T-helper 2 cell treated with Interferon-gamma antibody and Interleukin-4, amounts not matched to agents 5 μg/mL and 100 μg/mL, for 36 hours (primary cell): ENCODE measurements around the gene ZNF830.
"Not testable (repeated sequence)": the region's sequence is repeated elsewhere in the genome, so short reads cannot be mapped to it uniquely, and the experiment has no call there.

ENCODE experiments used
- DNase-seq: peaks from one replicate; pipeline ENCODE4 v3.0.0; 2021; ENCODE audit warnings: low spot score
- H3K27ac Mint-ChIP-seq: one replicate; pipeline ENCODE4 v1.8.0; 2021; ENCODE audit warnings: mild to moderate bottlenecking, mixed read lengths
- H3K27me3 Mint-ChIP-seq: one replicate; pipeline ENCODE4 v1.8.0; 2021; ENCODE audit warnings: low read depth, mixed read lengths
- H3K36me3 Mint-ChIP-seq: one replicate; pipeline ENCODE4 v1.8.0; 2021; ENCODE audit warnings: low read depth, mixed read lengths
- H3K4me1 Mint-ChIP-seq: one replicate; pipeline ENCODE4 v1.8.0; 2021; ENCODE audit warnings: low read depth, mixed read lengths
- H3K4me3 Mint-ChIP-seq: one replicate; pipeline ENCODE4 v1.8.0; 2022; ENCODE audit warnings: mild to moderate bottlenecking, moderate library complexity, mixed read lengths
- H3K9me3 Mint-ChIP-seq: one replicate; pipeline ENCODE4 v1.8.0; 2021; ENCODE audit warnings: mixed read lengths

Gene ZNF830

DNA sequence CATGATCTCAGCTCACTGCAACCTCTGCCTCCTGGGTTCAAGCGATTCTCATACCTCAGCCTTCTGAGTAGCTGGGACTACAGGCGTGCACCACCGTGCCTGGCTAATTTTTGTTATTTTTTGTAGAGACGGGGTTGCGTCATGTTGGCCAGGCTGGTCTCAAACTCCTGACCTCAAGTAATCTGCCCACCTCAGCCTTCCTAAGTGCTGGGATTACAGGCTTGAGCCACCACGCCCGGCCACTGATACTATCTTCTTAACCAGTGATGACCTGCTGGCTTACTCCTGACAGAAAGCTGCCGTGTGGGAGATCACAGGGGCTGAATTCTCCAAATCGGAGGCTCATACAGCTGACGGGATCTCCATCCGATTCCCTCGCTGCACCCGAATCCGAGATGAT lies 39.6 kb downstream of the ZNF830 start:
- H3K4me3 Mint-ChIP-seq, H3K27ac Mint-ChIP-seq, DNase-seq, H3K27me3 Mint-ChIP-seq, H3K9me3 Mint-ChIP-seq, H3K4me1 Mint-ChIP-seq: not testable (repeated sequence)
- peaks cover 40% of the 10 kb centered on the region for H3K36me3 Mint-ChIP-seq

DNA sequence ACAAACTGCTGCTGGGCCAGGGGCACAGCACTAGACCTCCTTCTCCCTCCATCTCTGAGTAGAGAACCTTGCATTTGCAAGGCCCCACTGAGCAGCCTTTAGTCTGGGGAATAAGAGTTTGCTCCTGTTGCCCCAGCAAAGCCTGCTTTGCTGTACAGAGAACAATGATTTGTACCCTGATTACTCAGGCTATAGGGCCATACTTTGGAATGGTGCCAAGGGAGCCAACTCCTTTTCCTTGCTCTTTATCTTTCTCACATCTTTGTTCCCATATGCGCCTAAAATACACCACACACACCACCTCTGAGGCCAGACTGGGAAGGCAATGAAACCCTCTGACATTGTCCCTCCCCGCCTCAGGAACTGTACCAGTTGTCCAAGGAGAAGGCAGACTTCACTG lies 40.2 kb downstream of the ZNF830 start:
- DNase-seq, result no peak
- Mint-ChIP-seq H3K4me3 (no peak overlapping the region), H3K27ac (peak overlapping the region; percentile 4), H3K27me3 (no peaks in the 10 kb centered on the region), H3K36me3 (peaks cover 40% of the 10 kb centered on the region), H3K9me3 (no peaks in the 10 kb centered on the region), H3K4me1 (peaks cover 5% of the 10 kb centered on the region)

DNA sequence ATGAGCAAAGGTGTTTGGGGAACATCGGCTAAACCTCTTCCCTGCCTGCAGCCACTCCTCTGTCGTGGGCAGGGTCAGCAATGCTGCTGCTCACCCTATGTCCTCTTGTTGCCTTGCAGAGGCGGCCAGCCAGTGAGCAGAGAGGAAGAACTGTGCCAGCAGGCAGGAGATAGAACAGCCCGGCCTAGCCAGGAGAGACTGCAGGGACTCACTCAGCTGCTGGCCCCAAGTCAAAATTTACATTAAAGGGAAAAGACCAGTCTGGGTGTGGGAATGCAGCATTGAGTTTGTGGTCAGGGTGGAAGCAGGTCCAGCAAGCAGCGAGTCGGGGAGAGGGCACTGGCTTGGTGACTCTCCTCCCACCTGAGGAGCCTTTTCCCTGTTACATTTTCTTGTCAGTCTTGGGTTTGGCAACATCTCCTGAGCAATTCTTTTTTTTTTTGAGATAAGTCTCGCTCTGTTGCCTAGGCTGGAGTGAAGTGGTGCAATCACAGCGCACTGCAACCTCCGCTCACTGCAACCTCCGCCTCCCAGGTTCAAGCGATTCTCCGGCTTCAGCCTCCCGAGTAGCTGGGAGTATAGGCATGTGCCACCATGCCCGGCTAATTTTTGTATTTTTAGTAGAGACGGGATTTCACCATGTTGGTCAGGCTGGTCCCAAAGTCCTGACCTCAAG lies 41.7 kb downstream of the ZNF830 start:
- Mint-ChIP-seq H3K36me3 (peaks cover 41% of the 10 kb centered on the region), H3K27me3 (no peaks in the 10 kb centered on the region), H3K9me3 (no peaks in the 10 kb centered on the region), H3K27ac (no peak overlapping the region), H3K4me3 (no peak overlapping the region), H3K4me1 (peaks cover 4% of the 10 kb centered on the region)
- DNase-seq, result no peak

DNA sequence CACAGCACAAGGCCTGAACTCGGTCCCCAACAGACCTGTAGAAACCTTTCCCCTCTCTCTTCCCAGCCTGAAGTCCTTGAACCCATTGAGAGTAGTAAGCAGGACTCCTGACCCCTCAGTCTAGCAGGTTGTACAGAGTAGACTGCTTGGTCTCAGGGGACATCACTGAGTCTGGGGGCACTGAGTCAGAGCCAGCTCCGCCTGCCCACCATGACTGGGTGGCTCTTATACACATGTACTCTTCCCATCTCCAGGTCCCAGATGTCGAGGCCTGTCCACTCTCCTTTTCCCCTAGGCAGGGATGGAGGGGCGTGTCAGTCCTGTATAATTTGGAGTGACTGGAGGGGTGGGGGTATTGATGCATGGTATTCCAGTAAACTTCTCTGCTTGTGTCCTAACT lies 42.4 kb downstream of the ZNF830 start:
- Mint-ChIP-seq H3K27ac (no peak overlapping the region), H3K4me1 (no peaks in the 10 kb centered on the region), H3K4me3 (no peak overlapping the region), H3K36me3 (peaks cover 36% of the 10 kb centered on the region), H3K27me3 (no peaks in the 10 kb centered on the region), H3K9me3 (no peaks in the 10 kb centered on the region)
- DNase-seq, result no peak

DNA sequence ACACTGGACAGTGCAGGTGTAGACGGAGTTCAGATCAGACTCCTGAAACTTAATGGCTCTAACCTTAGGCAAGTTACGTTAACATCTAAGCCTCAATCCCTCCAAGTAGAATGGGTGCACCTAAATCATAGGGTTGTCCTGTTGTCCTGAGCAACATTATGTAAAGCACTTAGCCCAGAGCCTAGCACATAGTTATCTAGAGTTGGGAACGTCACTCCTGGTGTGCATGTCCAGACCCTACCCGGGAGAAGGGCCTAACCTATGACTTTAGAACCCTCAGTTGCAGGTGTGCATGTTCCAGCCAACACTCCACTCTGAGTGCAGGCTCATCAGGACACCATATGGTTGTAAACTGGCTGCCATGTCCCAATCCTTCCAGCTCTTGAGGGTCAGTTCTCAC lies 45.0 kb downstream of the ZNF830 start:
- no peaks in the 10 kb centered on the region for H3K27me3 Mint-ChIP-seq
- H3K4me3 Mint-ChIP-seq, result no peak overlapping the region
- no peak overlapping the region for H3K27ac Mint-ChIP-seq
- H3K4me1 Mint-ChIP-seq, result no peaks in the 10 kb centered on the region
- no peak for DNase-seq
- H3K36me3 Mint-ChIP-seq, result peaks cover 39% of the 10 kb centered on the region
- H3K9me3 Mint-ChIP-seq, result no peaks in the 10 kb centered on the region

DNA sequence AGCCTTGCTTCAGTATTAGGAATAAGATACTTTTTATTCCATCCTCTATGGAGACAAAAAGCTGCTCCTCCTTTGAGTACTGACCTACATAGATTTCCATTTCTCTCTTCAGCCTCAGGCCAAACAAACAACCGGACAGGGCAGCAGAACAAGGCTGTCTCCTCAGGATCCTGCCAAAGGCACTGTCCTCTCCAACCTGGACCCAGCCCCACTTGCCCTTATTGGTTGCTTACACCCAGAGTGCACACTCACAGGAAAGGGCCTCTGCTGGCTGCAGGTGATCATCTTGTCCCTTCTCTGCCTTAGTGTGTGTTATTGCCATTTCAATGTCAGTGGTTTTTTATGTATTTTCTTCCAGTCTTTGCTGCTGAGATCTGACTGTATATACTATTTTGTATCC lies 45.6 kb downstream of the ZNF830 start:
- DNase-seq, result no peak
- H3K4me3 Mint-ChIP-seq, result no peak overlapping the region
- peak overlapping the region; percentile 1 for H3K27ac Mint-ChIP-seq
- no peaks in the 10 kb centered on the region for H3K27me3 Mint-ChIP-seq
- H3K36me3 Mint-ChIP-seq, result peaks cover 38% of the 10 kb centered on the region
- no peaks in the 10 kb centered on the region for H3K4me1 Mint-ChIP-seq
- H3K9me3 Mint-ChIP-seq, result no peaks in the 10 kb centered on the region

DNA sequence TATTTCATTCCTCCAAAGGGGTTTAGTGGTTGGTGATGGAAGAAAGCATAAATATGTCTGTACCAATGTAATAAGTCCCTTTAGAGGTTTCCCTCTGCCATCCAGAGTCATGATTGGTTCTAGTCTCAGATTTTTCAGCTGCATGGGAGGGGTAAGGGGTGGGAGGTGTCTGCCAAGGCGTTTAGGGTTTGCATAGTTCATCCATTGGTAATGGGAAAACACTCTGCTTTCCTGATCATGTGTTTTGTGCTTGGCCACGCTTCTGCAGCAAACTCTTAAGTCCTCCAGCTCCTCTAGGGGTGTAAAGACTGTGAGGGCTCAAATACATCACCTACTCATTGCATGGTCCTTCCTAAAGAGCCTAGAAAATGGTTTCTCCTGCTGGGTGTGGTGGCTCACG lies 48.8 kb downstream of the ZNF830 start:
- DNase-seq, result no peak
- H3K36me3 Mint-ChIP-seq, result peaks cover 35% of the 10 kb centered on the region
- no peaks in the 10 kb centered on the region for H3K4me1 Mint-ChIP-seq
- H3K9me3 Mint-ChIP-seq, result no peaks in the 10 kb centered on the region
- H3K27ac Mint-ChIP-seq, result no peak overlapping the region
- no peaks in the 10 kb centered on the region for H3K27me3 Mint-ChIP-seq
- no peak overlapping the region for H3K4me3 Mint-ChIP-seq

DNA sequence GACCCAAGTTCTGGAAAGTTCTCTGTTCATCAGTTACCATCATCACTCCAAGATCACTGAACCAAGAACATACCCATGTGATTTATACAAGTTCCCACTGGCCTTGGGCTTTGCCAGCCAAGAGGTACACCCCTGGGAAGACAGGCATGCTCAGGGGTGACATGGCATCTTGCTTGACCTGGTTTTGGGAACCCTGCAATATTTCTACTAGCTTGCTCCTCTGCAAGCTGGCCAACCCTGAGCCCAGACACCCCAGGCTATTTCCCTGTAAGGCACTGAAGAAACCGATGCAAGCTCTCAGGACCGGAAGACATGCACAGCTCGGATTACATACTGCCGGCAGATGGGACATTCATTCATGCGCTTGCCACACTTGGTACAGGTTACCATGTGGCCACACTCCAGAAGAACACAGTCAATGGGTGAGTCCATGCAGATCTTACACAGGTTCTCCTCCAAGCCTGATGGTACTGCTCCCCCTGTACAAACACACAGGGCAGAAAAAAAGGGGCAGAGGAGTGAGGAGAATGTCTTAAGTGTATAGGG lies 50.4 kb downstream of the ZNF830 start:
- Mint-ChIP-seq H3K36me3 (peaks cover 44% of the 10 kb centered on the region), H3K4me3 (no peak overlapping the region), H3K9me3 (no peaks in the 10 kb centered on the region), H3K27me3 (no peaks in the 10 kb centered on the region), H3K4me1 (no peaks in the 10 kb centered on the region), H3K27ac (no peak overlapping the region)
- no peak for DNase-seq
